Right lobe of liver (tissue), 6 donors: ENCODE data around the gene TEX264. TPM values are rescaled to one million over a fixed set of nuclear protein-coding genes. Genes with fewer than 3 reads are reported as not detected.
A peak's percentile ranks its signal among the peaks of the same experiment; 100 is the strongest.

Experiments
- ATAC-seq, 4 donors: fragments of 200-7000 bp; cut with Tn5 transposase; one replicate each; pipeline ENCODE4 v1.9.1; 2020; ENCODE audit warnings: mild to moderate bottlenecking in 4 of 4, moderate library complexity in 4 of 4
- DNase-seq, 3 donors: peaks; one replicate each; pipeline ENCODE4 v3.0.0-alpha.2; 2020
- H3K27ac ChIP-seq, 3 donors: fragments of 200-600 bp; one replicate each; pipeline ENCODE4 v1.8.0; 2022
- H3K27me3 ChIP-seq, 2 donors: fragments of 200-600 bp; one replicate each; pipeline ENCODE4 v1.8.0; 2022
- H3K36me3 ChIP-seq, 4 donors: fragments of 200-600 bp; sonication (generic) in 1 of 4; one replicate each; pipeline versions ENCODE4 v1.5.1 to v1.8.0; 2017 to 2022; ENCODE audit warnings: control low read depth in 1 of 4
- H3K4me1 ChIP-seq, 4 donors: fragments of 200-600 bp; sonication (generic) in 1 of 4; one replicate each; pipeline versions ENCODE4 v1.5.1 to v1.8.0; 2017 to 2022; ENCODE audit warnings: control low read depth in 1 of 4
- H3K4me3 ChIP-seq, 3 donors: fragments of 200-600 bp; one replicate each; pipeline ENCODE4 v1.8.0; 2022
- H3K9me3 ChIP-seq, 4 donors: fragments of 200-600 bp; sonication (generic) in 1 of 4; one replicate each; pipeline versions ENCODE4 v1.5.1 to v1.8.0; 2017 to 2022; ENCODE audit warnings: control low read depth in 1 of 4
- POLR2A ChIP-seq: fragments of 450-650 bp; IDR thresholded peaks from one replicate; pipeline ENCODE4 v1.6.1; 2017; ENCODE audit warnings: antibody characterized with exemption, mild to moderate bottlenecking
- WGBS: methylation state at CpG from one replicate; pipeline ENCODE4 v1.1.6; 2018; ENCODE audit warnings: low coverage, low lambda C conversion rate; ENCODE audit not compliant: insufficient coverage; ENCODE audit errors: missing lambda C conversion rate; 5-methylcytosine and 5-hydroxymethylcytosine counted together
- intact Hi-C, 2 donors: fragments of 100-400 bp; cut with DNase I; formaldehyde crosslinking; loops; one replicate each; pipeline versions ENCODE4 v1.11.2 to v1.14.1; 2022
- total RNA-seq, 6 experiments: library from RNA; depleted of rRNA in 2 of 6; stranded (reverse); fragments of >200 nt in 2 of 6; fragmentation: NEBNext Ultra II Directional in 3 of 6; extraction: Animal tissue kit (Norgen Biotek cat#: 25700) in 3 of 6; gene quantifications; one replicate each; pipeline versions ENCODE4 v1.1.0 to v1.2.4, GENCODE V29; 2016 to 2023
- TF ChIP-seq, protein P1 (sequence below), 4 donors: fragments of 200-600 bp in 3 of 4; fragments of 450-650 bp in 1 of 4; IDR thresholded peaks; one replicate each; pipeline versions ENCODE4 v1.5.1 to v1.8.0; 2016 to 2022; ENCODE audit warnings: antibody characterized with exemption in 4 of 4, mild to moderate bottlenecking in 2 of 4
- donor health status: DM: no; HTN: yes; CAD: no.
- donor health status: DM: no; HTN: no; CAD: no.
- donor health status: DM: no; HTN: no; CAD: no.
- donor health status: DM: no; HTN: yes; CAD: no.
- donor health status: DM: no; HTN: yes; CAD: no.

TEX264 gene
- total RNA-seq, 6 experiments from 2014 or later = 26.5 to 67.0 (median 40.8) TPM

- H3K27me3 ChIP-seq = no peaks in the 10 kb centered on the region
- H3K4me1 ChIP-seq = no peaks in the 10 kb centered on the region
- no peak overlapping the region for H3K27ac ChIP-seq
- H3K36me3 ChIP-seq = no peaks in the 10 kb centered on the region
- DNase-seq = peak in 2 of 3 donors; percentile 41 to 46
- no peak for ATAC-seq
- intact Hi-C loops = no loop called here
- H3K9me3 ChIP-seq = no peaks in the 10 kb centered on the region
- TF ChIP-seq, protein P1, sequence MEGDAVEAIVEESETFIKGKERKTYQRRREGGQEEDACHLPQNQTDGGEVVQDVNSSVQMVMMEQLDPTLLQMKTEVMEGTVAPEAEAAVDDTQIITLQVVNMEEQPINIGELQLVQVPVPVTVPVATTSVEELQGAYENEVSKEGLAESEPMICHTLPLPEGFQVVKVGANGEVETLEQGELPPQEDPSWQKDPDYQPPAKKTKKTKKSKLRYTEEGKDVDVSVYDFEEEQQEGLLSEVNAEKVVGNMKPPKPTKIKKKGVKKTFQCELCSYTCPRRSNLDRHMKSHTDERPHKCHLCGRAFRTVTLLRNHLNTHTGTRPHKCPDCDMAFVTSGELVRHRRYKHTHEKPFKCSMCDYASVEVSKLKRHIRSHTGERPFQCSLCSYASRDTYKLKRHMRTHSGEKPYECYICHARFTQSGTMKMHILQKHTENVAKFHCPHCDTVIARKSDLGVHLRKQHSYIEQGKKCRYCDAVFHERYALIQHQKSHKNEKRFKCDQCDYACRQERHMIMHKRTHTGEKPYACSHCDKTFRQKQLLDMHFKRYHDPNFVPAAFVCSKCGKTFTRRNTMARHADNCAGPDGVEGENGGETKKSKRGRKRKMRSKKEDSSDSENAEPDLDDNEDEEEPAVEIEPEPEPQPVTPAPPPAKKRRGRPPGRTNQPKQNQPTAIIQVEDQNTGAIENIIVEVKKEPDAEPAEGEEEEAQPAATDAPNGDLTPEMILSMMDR (IDR thresholded peaks at IDR 0.05) = no peak
- TF ChIP-seq POLR2A = no peak
- no peak overlapping the region for H3K4me3 ChIP-seq
- 90% methylated on average over 4 of the region's 36 CpGs for WGBS
Measured at GRCh38 chr3:51715231-51715976, 44.4 kb downstream of the TEX264 start.

- WGBS = 78% methylated on average over 6 of the region's 8 CpGs
- no peak for DNase-seq
- no peak overlapping the region for H3K27ac ChIP-seq
- no peaks in the 10 kb centered on the region for H3K27me3 ChIP-seq
- H3K4me1 ChIP-seq = no peaks in the 10 kb centered on the region
- no peaks in the 10 kb centered on the region for H3K9me3 ChIP-seq
- ATAC-seq = no peak
- TF ChIP-seq, protein P1 (IDR thresholded peaks at IDR 0.05) = no peak
- no peak for TF ChIP-seq POLR2A
- intact Hi-C loops = no loop called here
- H3K36me3 ChIP-seq = no peaks in the 10 kb centered on the region
- H3K4me3 ChIP-seq = no peak overlapping the region
Measured at GRCh38 chr3:51715977-51716294, 44.9 kb downstream of the TEX264 start.

GRCh38 chr3:51716805-51717204, 45.8 kb downstream of the TEX264 start:
- intact Hi-C loops = no loop called here
- DNase-seq (peak in 1 of 3 donors; percentile 24), ATAC-seq (no peak)
- no peak for TF ChIP-seq POLR2A
- TF ChIP-seq, protein P1 (IDR thresholded peaks at IDR 0.05) = no peak
- no peaks in the 10 kb centered on the region for H3K9me3 ChIP-seq
- no peaks in the 10 kb centered on the region for H3K27me3 ChIP-seq
- H3K4me3 ChIP-seq = no peak overlapping the region
- no peak overlapping the region for H3K27ac ChIP-seq
- no peaks in the 10 kb centered on the region for H3K4me1 ChIP-seq
- H3K36me3 ChIP-seq = no peaks in the 10 kb centered on the region
- 80% methylated on average over 2 of the region's 5 CpGs for WGBS

- no peak overlapping the region for H3K4me3 ChIP-seq
- intact Hi-C loops = no loop called here
- no peaks in the 10 kb centered on the region for H3K9me3 ChIP-seq
- H3K36me3 ChIP-seq = no peaks in the 10 kb centered on the region
- WGBS = 80% methylated on average over 1 of the region's 10 CpGs
- no peaks in the 10 kb centered on the region for H3K27me3 ChIP-seq
- ATAC-seq (no peak), DNase-seq (peak in 2 of 3 donors; percentile 25 to 40)
- no peaks in the 10 kb centered on the region for H3K4me1 ChIP-seq
- TF ChIP-seq, protein P1 (IDR thresholded peaks at IDR 0.05) = no peak
- TF ChIP-seq POLR2A = no peak
- H3K27ac ChIP-seq = no peak overlapping the region
Measured at GRCh38 chr3:51717446-51717845, 46.4 kb downstream of the TEX264 start.
